Neural cell (in vitro differentiated cells): ENCODE measurements around the gene BPI. TPM values are rescaled to one million over a fixed set of nuclear protein-coding genes. Genes with fewer than 3 reads are reported as not detected.

Experiments used
- H2AFZ ChIP-seq: fragments of 200-600, 300-800 bp; sonication (generic), shearing (Covaris generic); 2 replicates; pipeline ENCODE4 v1.6.0; 2014; ENCODE audit warnings: low read depth, mild to moderate bottlenecking, antibody characterized with exemption, low read length, moderate library complexity
- H3F3A ChIP-seq: fragments of 200-600 bp; shearing (Covaris generic); 2 replicates; pipeline ENCODE4 v1.6.1; 2016; ENCODE audit warnings: mild to moderate bottlenecking, moderate library complexity, mixed read lengths, antibody characterized with exemption, low read length; ENCODE audit not compliant: insufficient read depth, poor library complexity, severe bottlenecking
- H3K27ac ChIP-seq: fragments of 200-600, 300-800 bp; sonication (generic), shearing (Covaris generic); 2 replicates; pipeline ENCODE4 v1.5.1; 2014; ENCODE audit warnings: mild to moderate bottlenecking, low read length, moderate library complexity
- H3K27me3 ChIP-seq: fragments of 300-800, 200-600 bp; sonication (generic), shearing (Covaris generic); 2 replicates; pipeline ENCODE4 v1.6.0; 2014; ENCODE audit warnings: mild to moderate bottlenecking, low read depth, low read length, moderate library complexity; ENCODE audit not compliant: insufficient read depth
- H3K36me3 ChIP-seq: fragments of 300-800, 200-600 bp; sonication (generic), shearing (Covaris generic); 2 replicates; pipeline ENCODE4 v1.5.1; 2014; ENCODE audit warnings: mild to moderate bottlenecking, antibody characterized with exemption, low read length, moderate library complexity; ENCODE audit not compliant: insufficient read depth
- H3K4me2 ChIP-seq: fragments of 300-800, 200-600 bp; sonication (generic), shearing (Covaris generic); 2 replicates; pipeline ENCODE4 v1.6.0; 2014; ENCODE audit warnings: mild to moderate bottlenecking, low read length
- H3K4me3 ChIP-seq: fragments of 300-800, 200-600 bp; sonication (generic), shearing (Covaris generic); 2 replicates; pipeline ENCODE4 v1.5.1; 2014; ENCODE audit warnings: mild to moderate bottlenecking, low read length, moderate library complexity
- H3K79me2 ChIP-seq: fragments of 200-600 bp; shearing (Covaris generic); replicated peaks from 2 replicates; pipeline ENCODE4 v1.6.0; 2014; ENCODE audit warnings: mild to moderate bottlenecking, low read length, moderate library complexity; ENCODE audit not compliant: insufficient read depth
- H3K9ac ChIP-seq: fragments of 300-800, 200-600 bp; sonication (generic), shearing (Covaris generic); 2 replicates; pipeline ENCODE4 v1.6.1; 2016; ENCODE audit warnings: mild to moderate bottlenecking, low read length, mixed read lengths
- H3K9me2 ChIP-seq: fragments of 200-600 bp; shearing (Covaris generic); 2 replicates; pipeline ENCODE4 v1.6.1; 2016; ENCODE audit warnings: mild to moderate bottlenecking, low read length, mixed read lengths; ENCODE audit not compliant: insufficient read depth
- H3K9me3 ChIP-seq: fragments of 200-600, 300-800 bp; sonication (generic), shearing (Covaris generic); 2 replicates; pipeline ENCODE4 v1.6.1; 2016; ENCODE audit warnings: mild to moderate bottlenecking, mixed run types, low read length, moderate library complexity, mixed read lengths
- H4K20me1 ChIP-seq: fragments of 200-600 bp; shearing (Covaris generic); 2 replicates; pipeline ENCODE4 v1.6.1; 2016; ENCODE audit warnings: mild to moderate bottlenecking, mixed run types; ENCODE audit not compliant: insufficient read depth
- CTCF ChIP-seq: fragments of 450-650 bp; IDR thresholded peaks from 2 replicates; pipeline ENCODE4 v1.5.1; 2014; ENCODE audit warnings: antibody characterized with exemption, mild to moderate bottlenecking, moderate library complexity; ENCODE audit not compliant: poor library complexity, severe bottlenecking
- EP300 ChIP-seq: fragments of 450-650 bp; conservative IDR thresholded peaks from 2 replicates; pipeline ENCODE4 v1.6.1; 2014; ENCODE audit warnings: antibody characterized with exemption, mild to moderate bottlenecking, moderate library complexity; ENCODE audit not compliant: poor library complexity, severe bottlenecking
- EZH2 ChIP-seq: fragments of 200-600, 300-800 bp; shearing (Covaris generic), sonication (generic); IDR thresholded peaks from 2 replicates; pipeline ENCODE4 v1.6.1; 2014; ENCODE audit warnings: antibody characterized with exemption, low read length, borderline replicate concordance, mild to moderate bottlenecking; ENCODE audit not compliant: insufficient read depth, poor library complexity, severe bottlenecking
- MXI1 ChIP-seq: fragments of 450-650 bp; conservative IDR thresholded peaks from 2 replicates; pipeline ENCODE4 v1.6.1; 2014; ENCODE audit warnings: antibody characterized with exemption, mild to moderate bottlenecking; ENCODE audit not compliant: poor library complexity, severe bottlenecking
- POLR2AphosphoS5 ChIP-seq: IDR thresholded peaks from 2 replicates; pipeline ENCODE4 v1.6.1; 2012
- RAD21 ChIP-seq: fragments of 450-650 bp; conservative IDR thresholded peaks from 2 replicates; pipeline ENCODE4 v1.6.1; 2014; ENCODE audit warnings: antibody characterized with exemption, mild to moderate bottlenecking, moderate library complexity
- REST ChIP-seq: IDR thresholded peaks from 2 replicates; pipeline ENCODE4 v1.6.1; 2012; ENCODE audit warnings: borderline replicate concordance
- SMC3 ChIP-seq: fragments of 450-650 bp; conservative IDR thresholded peaks from 2 replicates; pipeline ENCODE4 v1.6.1; 2014; ENCODE audit warnings: antibody characterized with exemption, mild to moderate bottlenecking, moderate library complexity; ENCODE audit not compliant: poor library complexity
- TAF1 ChIP-seq: IDR thresholded peaks from 2 replicates; pipeline ENCODE4 v1.6.1; 2012; ENCODE audit warnings: low read depth
- polyA plus RNA-seq: library from polyadenylated mRNA; depleted of rRNA; stranded (reverse); fragments of >200 nt; gene quantifications from 2 replicates; pipeline ENCODE4 v1.2.3, GENCODE V29; 2014

Gene BPI
- polyA plus RNA-seq, 1 donor from 2014 or later, result not detected

GRCh38 chr20:38350879-38351775, 47.2 kb downstream of the BPI start:
- H3K4me2 ChIP-seq, result no peak overlapping the region
- no peaks in the 10 kb centered on the region for H4K20me1 ChIP-seq
- H3K36me3 ChIP-seq, result no peaks in the 10 kb centered on the region
- no peaks in the 10 kb centered on the region for H3K27me3 ChIP-seq
- H3K9me2 ChIP-seq, result no peaks in the 10 kb centered on the region
- no peaks in the 10 kb centered on the region for H3F3A ChIP-seq
- TF ChIP-seq EP300 (no peak), MXI1 (no peak), POLR2AphosphoS5 (no peak), TAF1 (no peak), CTCF (no peak), EZH2 (no peak), REST (no peak), SMC3 (no peak), RAD21 (no peak)
- no peak overlapping the region for H3K27ac ChIP-seq
- no peaks in the 10 kb centered on the region for H3K79me2 ChIP-seq
- no peaks in the 10 kb centered on the region for H3K9me3 ChIP-seq
- H3K9ac ChIP-seq, result no peak overlapping the region
- no peak overlapping the region for H3K4me3 ChIP-seq
- no peak overlapping the region for H2AFZ ChIP-seq

GRCh38 chr20:38353316-38353715, 49.4 kb downstream of the BPI start:
- no peak overlapping the region for H2AFZ ChIP-seq
- H3K9me3 ChIP-seq, result no peaks in the 10 kb centered on the region
- TF ChIP-seq CTCF (no peak), SMC3 (no peak), REST (no peak), RAD21 (no peak), TAF1 (no peak)
- no peaks in the 10 kb centered on the region for H3K27me3 ChIP-seq
- H3K36me3 ChIP-seq, result no peaks in the 10 kb centered on the region
- no peak overlapping the region for H3K4me2 ChIP-seq
- H3K9ac ChIP-seq, result no peak overlapping the region
- H3F3A ChIP-seq, result no peaks in the 10 kb centered on the region
- H3K27ac ChIP-seq, result no peak overlapping the region
- no peaks in the 10 kb centered on the region for H4K20me1 ChIP-seq
- no peaks in the 10 kb centered on the region for H3K79me2 ChIP-seq
- H3K4me3 ChIP-seq, result no peak overlapping the region
- no peaks in the 10 kb centered on the region for H3K9me2 ChIP-seq
